ENCODE results near the gene TMEM181.

GRCh38 chr6:158665332-158665731, 105.4 kb downstream of the TMEM181 start:
- TF ChIP-seq EZH2 (IDR thresholded peaks at IDR 0.05; ENCODE audit: low read depth) (no peak), CTCF (conservative IDR thresholded peaks at IDR 0.05) (no peak)

All from PC-9 (cell line).